ENCODE results near the gene COQ2. TPM values are rescaled to one million over a fixed set of nuclear protein-coding genes. Genes with fewer than 3 reads are reported as not detected.

Gene COQ2
- total RNA-seq, 6 experiments from 2014 or later: 6.9 to 15.5 (median 10.6) TPM

DNA sequence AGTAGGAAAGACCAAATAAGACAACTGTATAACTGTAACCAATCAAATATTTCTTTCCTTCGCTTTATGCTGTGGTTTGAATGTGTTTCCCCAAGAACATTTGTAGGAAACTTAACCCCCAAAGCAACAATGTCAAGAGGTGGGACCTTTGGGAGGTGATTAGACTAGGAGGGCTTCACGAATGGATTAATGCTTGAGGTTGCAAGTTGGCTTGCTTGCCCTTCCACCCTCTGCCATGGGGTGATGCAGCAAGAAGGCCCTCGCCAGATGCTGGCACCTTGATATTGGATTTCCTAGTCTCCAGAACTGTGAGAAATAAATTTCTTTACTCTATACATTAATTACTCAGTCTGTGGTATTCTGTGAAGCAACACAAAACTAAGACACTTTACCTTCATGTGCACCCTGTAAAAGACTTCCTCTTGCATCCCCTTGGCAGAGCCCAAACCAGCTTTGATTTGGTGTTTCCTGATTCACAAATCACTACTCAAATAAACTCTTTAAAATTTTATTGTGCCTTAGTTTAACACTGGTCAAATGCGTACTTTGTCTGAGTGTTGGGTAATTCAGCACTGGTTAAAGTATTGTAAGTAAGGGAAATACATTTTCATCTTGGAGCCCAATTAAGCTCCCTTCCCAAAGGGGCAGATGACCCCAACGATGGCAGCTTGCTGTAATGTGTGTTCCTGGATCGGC, 59.9 kb downstream of the COQ2 start:
- Histone ChIP-seq H3K4me1 (no peaks in the 10 kb centered on the region), H3K4me3 (no peak overlapping the region), H3K9me3 (no peaks in the 10 kb centered on the region), H3K27ac (no peak overlapping the region), H3K27me3 (no peaks in the 10 kb centered on the region), H3K36me3 (no peaks in the 10 kb centered on the region)
- TF ChIP-seq POLR2A (IDR thresholded peaks at IDR 0.05): no peak
- TF ChIP-seq, protein P1, sequence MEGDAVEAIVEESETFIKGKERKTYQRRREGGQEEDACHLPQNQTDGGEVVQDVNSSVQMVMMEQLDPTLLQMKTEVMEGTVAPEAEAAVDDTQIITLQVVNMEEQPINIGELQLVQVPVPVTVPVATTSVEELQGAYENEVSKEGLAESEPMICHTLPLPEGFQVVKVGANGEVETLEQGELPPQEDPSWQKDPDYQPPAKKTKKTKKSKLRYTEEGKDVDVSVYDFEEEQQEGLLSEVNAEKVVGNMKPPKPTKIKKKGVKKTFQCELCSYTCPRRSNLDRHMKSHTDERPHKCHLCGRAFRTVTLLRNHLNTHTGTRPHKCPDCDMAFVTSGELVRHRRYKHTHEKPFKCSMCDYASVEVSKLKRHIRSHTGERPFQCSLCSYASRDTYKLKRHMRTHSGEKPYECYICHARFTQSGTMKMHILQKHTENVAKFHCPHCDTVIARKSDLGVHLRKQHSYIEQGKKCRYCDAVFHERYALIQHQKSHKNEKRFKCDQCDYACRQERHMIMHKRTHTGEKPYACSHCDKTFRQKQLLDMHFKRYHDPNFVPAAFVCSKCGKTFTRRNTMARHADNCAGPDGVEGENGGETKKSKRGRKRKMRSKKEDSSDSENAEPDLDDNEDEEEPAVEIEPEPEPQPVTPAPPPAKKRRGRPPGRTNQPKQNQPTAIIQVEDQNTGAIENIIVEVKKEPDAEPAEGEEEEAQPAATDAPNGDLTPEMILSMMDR (IDR thresholded peaks at IDR 0.05): no peak
- intact Hi-C loops (cut with DNase I): no loop called here
- WGBS (ENCODE audit: insufficient coverage, low coverage, low lambda C conversion rate, missing lambda C conversion rate): 86% methylated on average over 5 of the region's 6 CpGs
- ATAC-seq (no peak), DNase-seq (no peak)

DNA sequence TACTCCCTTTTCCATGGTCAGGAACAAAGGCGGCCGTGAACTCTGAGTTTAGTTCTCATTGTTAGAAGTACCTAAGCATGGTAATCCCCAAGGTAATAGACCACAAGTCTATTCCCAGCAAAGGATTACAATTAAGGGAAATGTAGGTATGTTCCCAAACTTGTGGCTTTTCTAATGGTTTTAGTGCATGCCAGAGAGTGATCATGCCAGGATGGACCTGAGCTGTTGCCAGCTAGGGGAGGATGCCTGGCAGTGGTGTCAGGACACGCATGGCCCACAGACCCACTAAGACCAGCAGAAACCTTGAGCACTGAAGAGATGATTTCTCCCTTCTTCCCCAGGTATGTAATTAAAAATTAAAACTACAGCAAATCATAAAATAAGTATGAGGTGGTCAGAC, 60.8 kb downstream of the COQ2 start:
- ATAC-seq: no peak
- no peak for DNase-seq
- Histone ChIP-seq H3K27me3 (no peaks in the 10 kb centered on the region), H3K9me3 (no peaks in the 10 kb centered on the region), H3K4me1 (no peaks in the 10 kb centered on the region), H3K4me3 (no peak overlapping the region), H3K27ac (no peak overlapping the region), H3K36me3 (no peaks in the 10 kb centered on the region)
- intact Hi-C loops (cut with DNase I): no loop called here
- TF ChIP-seq, protein P1 (IDR thresholded peaks at IDR 0.05): no peak
- TF ChIP-seq POLR2A (IDR thresholded peaks at IDR 0.05): no peak
- WGBS (ENCODE audit: insufficient coverage, low coverage, low lambda C conversion rate, missing lambda C conversion rate): 100% methylated on average over 1 of the region's 3 CpGs

DNA sequence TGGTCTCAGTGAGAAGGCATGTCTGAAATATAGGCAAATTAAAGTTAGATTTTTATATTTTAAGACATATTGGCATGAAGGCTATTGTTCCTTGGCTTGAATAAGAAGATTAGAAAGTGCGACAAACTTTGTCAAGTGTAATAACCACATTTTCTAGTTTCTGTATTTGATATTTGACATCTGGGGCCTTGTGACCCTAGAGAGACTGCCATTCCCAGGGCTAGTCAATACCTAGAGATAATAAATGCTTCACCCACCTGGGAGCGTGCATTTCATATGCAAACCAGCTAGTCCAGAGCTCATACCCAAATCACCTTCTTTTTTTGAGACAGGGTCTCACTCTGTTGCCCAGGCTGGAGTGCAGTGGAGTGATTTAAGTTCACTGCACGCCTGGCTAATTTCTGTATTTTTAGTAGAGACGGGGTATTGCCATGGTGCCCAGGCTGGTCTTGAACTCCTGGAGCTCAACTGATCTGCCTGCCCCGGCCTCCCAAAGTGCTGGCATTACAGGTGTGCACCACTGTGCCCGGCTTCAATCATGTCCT, 62.6 kb downstream of the COQ2 start:
- H3K27me3 ChIP-seq: no peaks in the 10 kb centered on the region

DNA sequence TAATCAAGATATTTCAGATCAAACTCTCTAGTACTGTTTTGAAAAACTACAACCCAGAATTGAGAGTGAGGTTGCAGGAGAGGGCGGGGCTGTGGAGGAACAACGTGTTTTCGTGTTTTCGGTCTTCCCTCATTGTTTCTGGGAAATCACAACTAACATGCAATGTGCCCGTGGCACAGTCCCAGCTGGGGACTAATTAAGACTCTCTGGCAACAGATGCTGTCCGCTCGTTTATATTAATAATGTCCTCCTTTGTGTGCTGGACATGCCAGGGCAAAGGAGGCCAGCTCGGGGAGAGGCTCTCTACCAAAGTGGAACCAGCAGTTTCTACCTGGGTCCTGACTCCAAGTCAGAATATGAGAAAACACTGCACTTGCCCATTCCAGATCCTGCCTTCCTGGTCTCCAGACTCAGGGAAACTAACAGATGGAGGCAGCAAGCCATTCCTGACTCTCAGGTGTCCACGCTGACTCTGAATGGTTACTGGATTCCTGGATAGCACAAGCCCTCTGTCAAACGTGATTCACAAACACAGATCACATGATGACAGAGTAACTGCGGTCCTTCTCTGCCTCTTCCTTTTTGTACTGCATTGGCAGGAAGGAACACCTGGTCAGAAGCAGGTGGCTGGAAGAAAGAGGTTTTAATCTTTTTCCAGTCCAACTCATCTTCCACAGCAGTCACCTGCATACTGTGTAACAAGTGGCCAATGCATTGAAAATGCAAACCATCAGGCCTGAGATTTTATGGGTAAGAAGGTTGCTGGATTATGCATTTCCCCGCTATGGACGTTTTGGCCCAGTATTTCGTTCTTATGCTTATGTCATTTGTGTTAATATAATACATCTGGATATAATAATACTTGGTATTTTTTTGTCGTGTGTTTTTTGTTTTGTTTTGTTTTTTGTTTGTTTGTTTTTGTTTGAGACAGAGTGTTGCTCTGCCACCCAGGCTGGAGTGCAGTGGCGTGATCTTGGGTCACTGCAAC, 65.0 kb downstream of the COQ2 start:
- peak; percentile 37 to 54 (median 46) for ATAC-seq
- no peak for DNase-seq
- Histone ChIP-seq H3K9me3 (no peaks in the 10 kb centered on the region), H3K4me1 (no peaks in the 10 kb centered on the region), H3K4me3 (no peak overlapping the region), H3K27ac (peak overlapping the region in 1 of 3 donors; percentile 12), H3K27me3 (no peaks in the 10 kb centered on the region), H3K36me3 (no peaks in the 10 kb centered on the region)
- intact Hi-C loops (cut with DNase I): no loop called here
- WGBS (ENCODE audit: insufficient coverage, low coverage, low lambda C conversion rate, missing lambda C conversion rate): 58% methylated on average over 13 of the region's 16 CpGs
- TF ChIP-seq POLR2A (IDR thresholded peaks at IDR 0.05): no peak
- TF ChIP-seq, protein P1 (IDR thresholded peaks at IDR 0.05): no peak

More for the DNA sequence above, 62.6 kb downstream of the COQ2 start:
- no peak for TF ChIP-seq POLR2A (IDR thresholded peaks at IDR 0.05)
- TF ChIP-seq, protein P1 (IDR thresholded peaks at IDR 0.05): no peak
- H3K4me3 ChIP-seq: no peak overlapping the region
- H3K27ac ChIP-seq: no peak overlapping the region
- WGBS (ENCODE audit: insufficient coverage, low coverage, low lambda C conversion rate, missing lambda C conversion rate): 89% methylated on average over 2 of the region's 6 CpGs
- H3K36me3 ChIP-seq: no peaks in the 10 kb centered on the region
- no peaks in the 10 kb centered on the region for H3K9me3 ChIP-seq
- ATAC-seq (no peak), DNase-seq (no peak)
- H3K4me1 ChIP-seq: no peaks in the 10 kb centered on the region
- intact Hi-C loops (cut with DNase I): no loop called here
